ENCODE measurements around the gene HRK.
"Not testable (repeated sequence)": the region's sequence is repeated elsewhere in the genome, so short reads cannot be mapped to it uniquely, and the experiment has no call there.

Gene HRK

GRCh38 chr12:116818341-116818856 lies 62.8 kb downstream of the HRK start:
- no peak for DNase-seq

- not testable (repeated sequence) for DNase-seq
These were observed 66.5 kb downstream of the HRK start for GRCh38 chr12:116814766-116815165.

GRCh38 chr12:116813271-116814041 lies 67.8 kb downstream of the HRK start:
- DNase-seq: no peak

GRCh38 chr12:116812238-116812637 lies 69.0 kb downstream of the HRK start:
- no peak for DNase-seq

- DNase-seq: no peak
These were observed 72.8 kb downstream of the HRK start for GRCh38 chr12:116808113-116809105.

GRCh38 chr12:116807546-116807945 lies 73.7 kb downstream of the HRK start:
- DNase-seq: no peak

GRCh38 chr12:116806845-116807440 lies 74.3 kb downstream of the HRK start:
- DNase-seq: no peak

Data from SW 1271 (cell line).